ENCODE measurements around the gene LY6G5C. TPM values are rescaled to one million over a fixed set of nuclear protein-coding genes. Genes with fewer than 3 reads are reported as not detected.

Gene LY6G5C
- total and polyA plus RNA-seq, 2 of the 13 experiments (the other 11 are each of a cell fraction or from before 2014, with no cell fraction given) = 0.33 to 0.55 TPM

GRCh38 chr6:31663961-31664789 is 16.7 kb downstream of the LY6G5C start (continued):
- TF ChIP-seq AKNA (CRISPR knock-in tag; IDR thresholded peaks at IDR 0.05; ENCODE audit: borderline replicate concordance) (no peak), SRY (CRISPR knock-in tag; IDR thresholded peaks at IDR 0.05) (0 out of 2 replicates have a peak, but pooled peaks have one; percentile 28), ZNF468 (CRISPR knock-in tag; IDR thresholded peaks at IDR 0.05) (no peak), ZNF772 (CRISPR knock-in tag; IDR thresholded peaks at IDR 0.05) (no peak), HNF1B (CRISPR knock-in tag; IDR thresholded peaks at IDR 0.05) (0 out of 2 replicates have a peak, but pooled peaks have one; percentile 11), SMARCE1 (IDR thresholded peaks at IDR 0.05; ENCODE audit: borderline replicate concordance) (no peak), SRF (IDR thresholded peaks at IDR 0.05; ENCODE audit: low read depth, low read length) (no peak), AGO2 (optimal IDR thresholded peaks at IDR 0.05; ENCODE audit: low read depth, low read length) (peak; percentile 81), ZFP1 (CRISPR knock-in tag; IDR thresholded peaks at IDR 0.05) (peak; percentile 13; the same call in 1 of the 2 replicates), ZNF556 (CRISPR knock-in tag; IDR thresholded peaks at IDR 0.05; ENCODE audit: borderline replicate concordance) (0 out of 2 replicates have a peak, but pooled peaks have one; percentile 6), ZSCAN31 (CRISPR knock-in tag; IDR thresholded peaks at IDR 0.05; ENCODE audit: low read depth) (no peak), CREB1 (IDR thresholded peaks at IDR 0.05) (no peak), CREB1 (CRISPR knock-in tag; IDR thresholded peaks at IDR 0.05) (no peak), NR2C2 (CRISPR knock-in tag; IDR thresholded peaks at IDR 0.05; ENCODE audit: borderline replicate concordance) (no peak), ZNF180 (CRISPR knock-in tag; IDR thresholded peaks at IDR 0.05; ENCODE audit: borderline replicate concordance, low read depth) (peak; percentile 68; the same call in 1 of the 2 replicates), NFKB2 (CRISPR knock-in tag; IDR thresholded peaks at IDR 0.05; ENCODE audit: borderline replicate concordance) (peak; percentile 78; the same call in 1 of the 2 replicates), ZNF552 (CRISPR knock-in tag; IDR thresholded peaks at IDR 0.05; ENCODE audit: borderline replicate concordance) (no peak), MAF1 (CRISPR knock-in tag; IDR thresholded peaks at IDR 0.05; ENCODE audit: borderline replicate concordance) (no peak)
- TF ChIP-seq, protein P1, sequence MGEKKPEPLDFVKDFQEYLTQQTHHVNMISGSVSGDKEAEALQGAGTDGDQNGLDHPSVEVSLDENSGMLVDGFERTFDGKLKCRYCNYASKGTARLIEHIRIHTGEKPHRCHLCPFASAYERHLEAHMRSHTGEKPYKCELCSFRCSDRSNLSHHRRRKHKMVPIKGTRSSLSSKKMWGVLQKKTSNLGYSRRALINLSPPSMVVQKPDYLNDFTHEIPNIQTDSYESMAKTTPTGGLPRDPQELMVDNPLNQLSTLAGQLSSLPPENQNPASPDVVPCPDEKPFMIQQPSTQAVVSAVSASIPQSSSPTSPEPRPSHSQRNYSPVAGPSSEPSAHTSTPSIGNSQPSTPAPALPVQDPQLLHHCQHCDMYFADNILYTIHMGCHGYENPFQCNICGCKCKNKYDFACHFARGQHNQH (CRISPR knock-in tag; IDR thresholded peaks at IDR 0.05) = no peak; the same call in 1 of the 2 replicates
- TF ChIP-seq, protein P2, sequence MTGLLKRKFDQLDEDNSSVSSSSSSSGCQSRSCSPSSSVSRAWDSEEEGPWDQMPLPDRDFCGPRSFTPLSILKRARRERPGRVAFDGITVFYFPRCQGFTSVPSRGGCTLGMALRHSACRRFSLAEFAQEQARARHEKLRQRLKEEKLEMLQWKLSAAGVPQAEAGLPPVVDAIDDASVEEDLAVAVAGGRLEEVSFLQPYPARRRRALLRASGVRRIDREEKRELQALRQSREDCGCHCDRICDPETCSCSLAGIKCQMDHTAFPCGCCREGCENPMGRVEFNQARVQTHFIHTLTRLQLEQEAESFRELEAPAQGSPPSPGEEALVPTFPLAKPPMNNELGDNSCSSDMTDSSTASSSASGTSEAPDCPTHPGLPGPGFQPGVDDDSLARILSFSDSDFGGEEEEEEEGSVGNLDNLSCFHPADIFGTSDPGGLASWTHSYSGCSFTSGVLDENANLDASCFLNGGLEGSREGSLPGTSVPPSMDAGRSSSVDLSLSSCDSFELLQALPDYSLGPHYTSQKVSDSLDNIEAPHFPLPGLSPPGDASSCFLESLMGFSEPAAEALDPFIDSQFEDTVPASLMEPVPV (CRISPR knock-in tag; IDR thresholded peaks at IDR 0.05) = no peak
